ENCODE measurements around the gene ACVR1. TPM values are rescaled to one million over a fixed set of nuclear protein-coding genes. Genes with fewer than 3 reads are reported as not detected.
A peak's percentile ranks its signal among the peaks of the same experiment; 100 is the strongest.
"Not testable (repeated sequence)": the region's sequence is repeated elsewhere in the genome, so short reads cannot be mapped to it uniquely, and the experiment has no call there.

ACVR1 gene
- total RNA-seq, 1 experiment from 2014 or later, result 11.4 TPM

DNA sequence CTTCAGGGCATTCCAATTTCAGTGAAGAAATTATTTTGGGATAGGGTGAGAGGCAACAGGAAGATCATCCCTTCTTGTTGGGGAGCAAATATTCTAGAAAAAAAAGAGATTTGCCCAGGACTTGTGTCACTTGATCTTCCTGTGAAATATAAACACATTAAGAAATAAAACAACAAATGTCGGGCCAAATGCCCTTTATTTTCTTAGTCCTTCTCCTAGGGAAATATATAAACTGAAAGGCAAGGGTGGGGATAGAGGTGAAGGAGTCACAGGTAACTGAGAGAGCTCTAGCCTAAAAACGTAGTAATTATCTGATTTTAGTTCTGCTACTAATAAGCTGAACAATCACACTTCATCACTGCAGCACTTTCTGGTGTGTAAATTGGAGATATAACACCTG is 142.9 kb downstream of the ACVR1 start:
- DNase-seq (ENCODE audit: extremely low read depth, low read depth), result no peak

DNA sequence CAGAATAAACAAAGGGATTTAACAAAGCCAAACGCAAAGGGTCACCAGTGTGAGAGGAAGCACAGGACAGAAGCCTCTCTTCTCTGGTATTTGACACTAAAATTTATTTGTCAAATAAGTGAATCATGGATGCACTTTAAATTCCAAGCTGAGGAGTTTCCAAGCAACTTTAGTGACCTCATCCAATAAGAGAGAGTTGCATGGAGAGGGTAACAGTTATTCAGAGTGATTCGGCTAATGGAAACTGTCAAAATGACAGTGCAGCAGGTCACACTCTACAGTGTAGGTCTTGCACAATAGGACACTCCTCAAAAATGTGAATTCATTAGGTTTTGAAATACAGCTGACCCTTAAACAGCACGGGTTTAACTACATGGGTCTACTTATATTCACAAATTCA is 143.5 kb downstream of the ACVR1 start:
- DNase-seq (ENCODE audit: extremely low read depth, low read depth), result no peak

DNA sequence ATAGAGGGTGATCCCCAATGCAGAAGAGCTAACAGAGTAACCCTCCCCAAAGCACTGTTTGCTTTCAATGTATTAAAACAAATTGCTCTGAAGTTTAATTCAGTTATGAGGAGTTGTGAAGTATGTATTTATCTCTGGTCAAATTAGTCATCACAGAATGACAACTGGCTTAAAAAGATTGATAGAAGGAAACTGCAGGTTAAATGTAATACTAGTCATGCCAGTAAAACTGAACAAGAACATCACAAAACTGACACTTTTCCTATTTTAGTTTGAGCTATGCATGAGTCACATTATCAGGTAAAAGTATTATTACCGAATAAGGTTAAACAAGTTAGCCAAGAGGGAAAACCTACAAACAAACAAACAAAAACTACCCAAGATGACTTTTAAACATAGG is 148.4 kb downstream of the ACVR1 start:
- DNase-seq (ENCODE audit: extremely low read depth, low read depth), result no peak

DNA sequence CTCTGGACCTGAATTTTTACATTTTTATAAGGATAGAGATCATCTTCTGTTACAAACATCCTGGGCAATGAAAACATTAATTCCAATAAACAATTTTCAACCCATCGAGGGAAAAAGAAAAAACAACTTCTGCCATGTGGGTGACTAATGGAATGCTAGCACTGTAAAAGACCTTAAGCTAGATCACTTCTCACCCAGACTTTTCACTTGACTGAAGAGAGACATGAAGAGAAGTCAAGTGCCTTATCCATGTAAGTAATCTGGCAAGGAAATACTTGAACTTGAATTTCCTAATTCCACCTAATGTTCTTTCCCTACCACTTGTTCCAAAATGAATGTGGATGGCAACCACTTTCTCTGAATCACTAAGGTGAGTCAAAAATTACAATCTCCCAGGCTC is 149.2 kb downstream of the ACVR1 start:
- DNase-seq (ENCODE audit: extremely low read depth, low read depth), result no peak

DNA sequence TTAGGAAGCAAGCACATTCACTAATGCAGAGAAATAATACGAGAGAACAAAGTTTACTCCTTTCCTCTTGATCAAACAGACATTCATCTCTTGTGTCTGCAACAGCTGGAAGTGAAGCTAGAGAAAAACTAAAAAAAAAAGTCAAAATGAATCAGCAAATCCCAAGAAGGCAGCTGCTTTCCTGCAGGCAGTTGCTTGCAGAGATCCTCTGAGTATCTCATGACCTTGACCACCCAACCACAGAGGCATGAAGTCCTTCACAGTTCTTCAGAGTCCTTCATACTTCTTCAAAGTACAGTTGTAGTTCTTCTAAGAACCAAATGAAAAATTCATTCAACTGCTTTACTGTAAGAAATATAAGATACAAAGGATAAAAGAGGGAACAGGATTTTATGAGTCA is 150.3 kb downstream of the ACVR1 start:
- no peak for DNase-seq (ENCODE audit: extremely low read depth, low read depth)

DNA sequence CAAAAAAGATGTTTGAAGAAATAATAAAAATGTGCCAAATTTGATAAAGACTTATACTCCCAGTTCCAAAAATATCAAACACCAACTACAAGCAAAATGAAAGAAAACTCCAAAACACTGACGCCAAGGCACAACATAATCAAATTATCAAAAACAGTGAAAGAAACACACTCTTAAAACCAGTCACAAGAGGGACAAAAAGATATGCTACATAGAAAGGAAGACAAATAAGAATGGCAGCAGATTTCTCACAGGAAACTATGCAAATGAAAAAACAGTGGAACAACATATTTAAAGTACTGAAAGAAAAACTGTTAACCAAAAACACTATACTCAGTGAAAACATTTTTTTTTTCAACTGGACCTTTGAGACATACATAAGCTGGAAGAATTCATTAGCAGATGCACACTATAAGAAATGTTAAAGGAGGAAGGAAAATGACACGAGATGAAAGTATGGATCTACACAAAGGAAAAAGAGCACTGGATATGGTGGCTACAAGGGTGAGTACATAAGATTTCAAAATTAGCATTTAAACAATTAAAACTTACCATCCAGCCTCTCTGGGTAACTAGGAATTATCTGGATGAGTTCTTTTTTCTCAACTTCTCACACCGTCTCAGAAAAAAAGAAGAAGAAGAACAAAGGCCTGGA is 153.4 kb downstream of the ACVR1 start:
- DNase-seq (ENCODE audit: extremely low read depth, low read depth), result no peak

DNA sequence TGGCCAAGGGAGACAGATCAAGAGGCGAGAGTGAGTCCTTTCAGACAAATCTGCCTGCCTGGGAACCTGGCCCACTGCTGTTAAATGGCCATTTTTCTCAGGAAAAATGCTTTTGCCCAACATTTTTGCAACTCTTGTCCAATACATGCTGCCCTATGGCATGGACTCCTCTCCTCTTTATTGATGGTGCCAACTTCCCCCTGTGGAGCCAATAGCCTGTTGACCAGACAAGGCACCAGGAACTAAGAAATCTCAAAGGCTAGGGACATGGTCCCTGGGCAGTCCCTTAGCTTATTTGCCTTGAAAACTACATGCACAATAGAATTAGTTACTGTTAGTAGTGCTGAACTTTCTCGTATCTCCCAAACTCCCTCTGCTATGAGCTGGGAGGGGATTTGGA is 155.6 kb downstream of the ACVR1 start:
- no peak for DNase-seq (ENCODE audit: extremely low read depth, low read depth)

DNA sequence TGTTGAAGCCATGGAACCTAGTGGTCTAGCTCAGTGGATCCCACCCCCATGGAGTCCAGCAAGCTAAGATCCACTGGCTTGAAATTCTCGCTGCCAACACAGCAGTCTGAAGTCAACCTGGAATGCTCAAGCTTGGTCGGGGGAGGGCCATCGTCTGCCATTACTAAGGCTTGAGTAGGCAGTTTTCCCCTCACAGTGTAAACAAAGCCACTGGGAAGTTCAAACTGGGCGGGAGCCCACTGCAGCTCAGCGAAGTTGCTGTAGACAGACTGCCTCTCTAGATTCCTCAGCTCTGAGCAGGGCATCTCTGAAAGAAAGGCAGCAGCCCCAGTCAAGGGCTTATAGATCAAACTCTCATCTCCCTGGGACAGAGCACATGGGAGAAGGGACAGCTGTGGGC is 171.5 kb downstream of the ACVR1 start:
- DNase-seq (ENCODE audit: extremely low read depth, low read depth), result not testable (repeated sequence)

DNA sequence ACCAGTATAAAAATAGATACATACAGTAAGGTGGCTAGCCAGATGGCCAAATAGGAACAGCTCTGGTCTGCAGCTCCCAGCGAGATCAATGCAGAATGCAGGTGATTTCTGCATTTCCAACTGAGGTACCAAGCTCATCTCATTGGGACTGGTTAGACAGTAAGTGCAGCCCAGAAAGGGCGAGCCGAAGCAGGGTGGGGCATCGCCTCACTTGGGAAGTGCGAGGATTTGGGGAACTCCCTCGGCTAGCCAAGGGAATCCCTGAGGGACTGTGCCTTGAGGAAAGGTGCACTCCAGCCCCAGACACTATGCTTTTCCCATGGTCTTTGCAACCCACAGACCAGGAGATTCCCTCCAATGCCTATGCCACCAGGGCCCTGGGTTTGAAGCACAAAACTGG is 172.0 kb downstream of the ACVR1 start:
- DNase-seq (ENCODE audit: extremely low read depth, low read depth), result not testable (repeated sequence)

DNA sequence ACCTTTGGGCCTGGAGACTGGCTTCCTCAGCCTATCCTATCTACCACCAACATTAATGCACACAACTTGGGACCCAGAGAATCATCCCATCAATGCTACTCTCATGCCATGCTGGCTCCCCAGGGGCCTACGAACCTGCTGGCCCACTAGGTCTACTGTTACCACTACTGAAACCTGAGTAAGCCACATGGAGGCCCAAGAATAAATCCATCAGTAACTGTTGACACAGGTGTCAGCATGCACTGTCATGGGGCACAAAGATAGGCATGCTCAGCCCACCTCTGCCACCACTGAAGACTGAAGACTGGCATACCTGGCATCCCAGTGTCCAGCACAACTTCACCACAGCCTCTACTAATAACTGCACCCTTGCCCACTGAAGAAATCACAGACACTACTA is 176.3 kb downstream of the ACVR1 start:
- DNase-seq (ENCODE audit: extremely low read depth, low read depth), result no peak

DNA sequence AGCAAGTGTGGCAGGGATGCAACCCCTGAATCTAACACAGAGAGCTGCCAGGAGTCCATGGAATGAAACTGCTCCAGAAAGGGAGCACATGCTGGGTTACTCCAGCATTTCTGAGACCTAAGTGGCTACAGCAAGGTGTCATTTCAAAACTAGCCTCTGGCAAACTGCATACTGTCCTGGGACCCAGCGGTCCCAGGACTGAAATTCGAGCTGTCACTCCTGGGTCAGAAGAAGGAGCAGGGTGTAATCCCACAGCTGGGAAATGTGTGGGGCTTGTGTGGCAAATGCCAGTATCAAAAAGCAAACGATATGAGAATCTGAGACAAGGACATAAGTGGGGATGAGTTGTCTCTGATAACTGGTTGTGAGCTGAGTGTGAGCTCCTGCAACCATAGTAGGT is 177.1 kb downstream of the ACVR1 start:
- DNase-seq (ENCODE audit: extremely low read depth, low read depth), result no peak

DNA sequence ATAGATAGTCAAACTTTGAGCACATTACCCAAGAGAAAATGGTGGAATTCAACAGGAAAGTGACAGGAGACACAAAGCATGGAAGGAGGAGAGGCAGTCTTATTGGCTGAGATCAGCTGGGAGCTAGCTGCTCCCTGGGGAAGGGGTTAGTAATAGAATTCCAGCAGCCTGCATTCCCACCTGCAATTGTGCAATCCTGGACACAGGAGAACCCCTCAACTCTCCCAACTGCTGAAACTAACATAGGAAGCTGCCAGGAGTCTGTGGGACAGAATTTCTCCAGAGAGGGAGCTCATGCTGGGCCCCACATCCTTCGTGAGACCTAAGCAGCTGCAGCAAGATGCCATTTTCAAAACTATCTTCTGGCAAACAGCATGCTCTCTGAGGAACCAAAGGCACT is 177.7 kb downstream of the ACVR1 start:
- DNase-seq (ENCODE audit: extremely low read depth, low read depth), result no peak

DNA sequence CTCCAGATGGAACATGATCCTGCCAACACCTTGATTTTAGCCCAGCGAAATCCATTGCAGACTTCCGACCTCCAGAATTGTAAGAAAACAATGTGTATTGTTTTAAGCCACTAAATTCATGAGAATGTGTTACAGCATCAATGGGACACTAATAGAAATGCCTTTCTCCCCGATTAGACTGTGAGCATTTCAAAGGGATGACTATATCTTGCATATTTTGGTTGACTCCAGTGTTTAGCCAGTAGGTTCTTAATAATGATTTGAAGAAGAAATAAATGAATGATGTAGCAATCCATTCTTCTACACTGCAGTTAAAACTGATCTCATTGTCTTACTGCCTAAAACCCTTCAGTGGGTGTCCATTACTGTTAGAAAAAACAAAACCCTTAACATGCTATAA is 180.1 kb downstream of the ACVR1 start:
- no peak for DNase-seq (ENCODE audit: extremely low read depth, low read depth)

DNA sequence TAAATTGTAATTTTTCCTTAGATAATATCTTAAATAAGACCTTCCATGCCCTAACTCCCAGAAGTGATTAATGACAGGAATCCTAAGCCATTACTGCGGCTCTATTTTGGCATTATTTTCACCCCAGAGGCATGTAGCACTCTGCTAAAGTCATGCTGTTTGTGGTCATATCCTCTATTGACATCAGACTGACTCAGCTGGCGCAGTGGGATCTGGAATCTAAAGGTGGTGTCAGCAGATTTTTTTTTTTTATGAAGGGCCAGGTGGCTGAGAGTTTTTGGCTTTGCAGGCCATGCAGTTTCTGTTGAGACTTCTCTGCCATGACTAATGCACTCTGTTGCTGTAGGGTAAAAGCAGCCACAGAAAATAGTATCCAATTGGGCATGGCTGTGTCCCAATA is 183.4 kb downstream of the ACVR1 start:
- peak; percentile 15 for DNase-seq (ENCODE audit: extremely low read depth, low read depth)

DNA sequence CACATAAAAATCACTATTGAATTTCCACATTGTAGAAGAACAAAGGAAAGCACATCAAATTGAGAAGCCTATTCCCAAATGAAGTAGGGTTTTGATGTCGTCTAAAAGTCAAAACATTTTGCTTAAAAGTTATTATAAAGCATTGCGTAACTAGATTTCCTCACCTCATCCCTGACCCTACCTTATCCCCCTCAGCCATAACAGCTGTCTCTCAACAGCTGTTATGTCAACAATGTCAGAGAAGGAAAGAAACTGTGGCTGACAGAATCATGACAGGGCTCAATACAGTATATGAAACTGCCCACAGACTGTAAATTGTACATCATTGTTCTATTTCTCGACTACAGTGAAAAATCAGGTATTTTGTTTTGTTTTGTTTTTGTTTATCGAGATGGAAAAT is 184.4 kb downstream of the ACVR1 start:
- DNase-seq (ENCODE audit: extremely low read depth, low read depth), result no peak

DNA sequence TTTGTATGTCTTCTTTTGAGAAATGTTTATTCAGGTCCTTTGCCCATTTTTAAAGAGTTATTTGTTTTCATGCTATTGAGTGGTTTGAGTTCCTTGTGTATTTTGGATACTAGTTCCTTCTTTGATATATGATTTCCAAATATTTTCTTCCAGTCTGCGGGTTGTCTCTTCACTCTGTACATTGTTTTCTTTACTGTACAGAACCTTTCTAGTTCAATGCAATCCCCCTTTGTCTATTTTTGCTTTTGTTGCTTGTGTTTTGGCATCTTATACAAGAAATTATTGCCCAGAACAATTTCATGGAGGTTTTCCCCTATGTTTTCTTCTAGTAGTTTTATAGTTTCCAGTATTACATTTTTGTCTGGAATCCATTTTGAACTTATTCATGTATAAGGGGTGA is 185.0 kb downstream of the ACVR1 start:
- no peak for DNase-seq (ENCODE audit: extremely low read depth, low read depth)

Small RNAs within 50 kb of the gene (small RNA-seq; reads per million reads assigned to genes)
- 0 reads per million in 2 experiments for gene RNU6-436P

Other genes starting within 250 kb of the ACVR1 start
- gene ACVR1C, start 247.5 kb downstream of the ACVR1 start, total RNA-seq (2014; rRNA removed; shearing (Covaris generic)), result 3.6 and 3.7 TPM in 2 replicates
- gene UPP2, start 225.5 kb upstream of the ACVR1 start, total RNA-seq (2014; rRNA removed; shearing (Covaris generic)), result not detected in 2 replicates